Measurements from ENCODE around the gene TRIM66.

DNA sequence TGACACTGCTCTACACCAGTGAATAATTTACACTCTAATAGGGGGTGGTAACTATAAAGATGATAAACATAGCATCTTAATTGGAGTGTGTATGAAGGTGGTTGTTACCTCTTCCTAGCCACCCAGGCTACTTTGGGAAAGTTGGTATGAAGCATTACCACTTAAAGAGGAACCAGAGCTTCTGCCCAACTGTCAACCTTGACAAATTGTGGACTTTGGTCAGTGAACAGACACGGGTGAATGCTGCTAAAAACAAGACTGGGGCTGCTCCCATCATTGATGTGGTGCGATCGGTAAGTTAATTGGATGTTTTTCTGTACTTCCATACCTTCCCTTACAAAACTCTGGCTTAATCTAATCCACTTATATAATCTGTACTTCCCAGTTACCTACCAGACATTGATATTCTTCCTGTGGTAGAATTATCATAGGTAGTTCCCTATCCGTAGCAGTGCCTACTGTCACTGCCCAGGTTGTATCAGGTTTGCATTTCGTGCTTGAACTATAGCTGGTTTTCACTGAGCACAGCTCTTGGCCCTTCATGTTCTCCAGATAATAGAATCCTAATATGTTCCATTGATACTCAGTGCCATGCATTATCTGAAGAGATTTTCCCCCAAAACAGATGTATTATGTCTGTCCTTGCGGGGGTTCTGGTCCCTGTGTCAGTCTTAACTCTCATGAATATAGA, 2.3 kb upstream of the TRIM66 start:
- TF ChIP-seq, protein P1, sequence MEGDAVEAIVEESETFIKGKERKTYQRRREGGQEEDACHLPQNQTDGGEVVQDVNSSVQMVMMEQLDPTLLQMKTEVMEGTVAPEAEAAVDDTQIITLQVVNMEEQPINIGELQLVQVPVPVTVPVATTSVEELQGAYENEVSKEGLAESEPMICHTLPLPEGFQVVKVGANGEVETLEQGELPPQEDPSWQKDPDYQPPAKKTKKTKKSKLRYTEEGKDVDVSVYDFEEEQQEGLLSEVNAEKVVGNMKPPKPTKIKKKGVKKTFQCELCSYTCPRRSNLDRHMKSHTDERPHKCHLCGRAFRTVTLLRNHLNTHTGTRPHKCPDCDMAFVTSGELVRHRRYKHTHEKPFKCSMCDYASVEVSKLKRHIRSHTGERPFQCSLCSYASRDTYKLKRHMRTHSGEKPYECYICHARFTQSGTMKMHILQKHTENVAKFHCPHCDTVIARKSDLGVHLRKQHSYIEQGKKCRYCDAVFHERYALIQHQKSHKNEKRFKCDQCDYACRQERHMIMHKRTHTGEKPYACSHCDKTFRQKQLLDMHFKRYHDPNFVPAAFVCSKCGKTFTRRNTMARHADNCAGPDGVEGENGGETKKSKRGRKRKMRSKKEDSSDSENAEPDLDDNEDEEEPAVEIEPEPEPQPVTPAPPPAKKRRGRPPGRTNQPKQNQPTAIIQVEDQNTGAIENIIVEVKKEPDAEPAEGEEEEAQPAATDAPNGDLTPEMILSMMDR (IDR thresholded peaks at IDR 0.05) = no peak
- TF ChIP-seq ZFX (IDR thresholded peaks at IDR 0.05; ENCODE audit: borderline replicate concordance) = no peak

All from 22Rv1 (cell line).